ENCODE measurements around the gene TMA7. TPM values are rescaled to one million over a fixed set of nuclear protein-coding genes. Genes with fewer than 3 reads are reported as not detected.
A peak's percentile ranks its signal among the peaks of the same experiment; 100 is the strongest.

The TMA7 gene
- total RNA-seq, 1 donor from 2014 or later, result 326 TPM

GRCh38 chr3:48466386-48467109, 26.5 kb downstream of the TMA7 start:
- TF ChIP-seq, protein P1, sequence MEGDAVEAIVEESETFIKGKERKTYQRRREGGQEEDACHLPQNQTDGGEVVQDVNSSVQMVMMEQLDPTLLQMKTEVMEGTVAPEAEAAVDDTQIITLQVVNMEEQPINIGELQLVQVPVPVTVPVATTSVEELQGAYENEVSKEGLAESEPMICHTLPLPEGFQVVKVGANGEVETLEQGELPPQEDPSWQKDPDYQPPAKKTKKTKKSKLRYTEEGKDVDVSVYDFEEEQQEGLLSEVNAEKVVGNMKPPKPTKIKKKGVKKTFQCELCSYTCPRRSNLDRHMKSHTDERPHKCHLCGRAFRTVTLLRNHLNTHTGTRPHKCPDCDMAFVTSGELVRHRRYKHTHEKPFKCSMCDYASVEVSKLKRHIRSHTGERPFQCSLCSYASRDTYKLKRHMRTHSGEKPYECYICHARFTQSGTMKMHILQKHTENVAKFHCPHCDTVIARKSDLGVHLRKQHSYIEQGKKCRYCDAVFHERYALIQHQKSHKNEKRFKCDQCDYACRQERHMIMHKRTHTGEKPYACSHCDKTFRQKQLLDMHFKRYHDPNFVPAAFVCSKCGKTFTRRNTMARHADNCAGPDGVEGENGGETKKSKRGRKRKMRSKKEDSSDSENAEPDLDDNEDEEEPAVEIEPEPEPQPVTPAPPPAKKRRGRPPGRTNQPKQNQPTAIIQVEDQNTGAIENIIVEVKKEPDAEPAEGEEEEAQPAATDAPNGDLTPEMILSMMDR (IDR thresholded peaks at IDR 0.05; ENCODE audit: unreplicated experiment), result no peak
- Mint-ChIP-seq H3K27ac (ENCODE audit: unreplicated experiment) (peak overlapping the region; percentile 98), H3K36me3 (ENCODE audit: low read depth, unreplicated experiment) (peaks cover 24% of the 10 kb centered on the region), H3K27me3 (ENCODE audit: unreplicated experiment) (peaks cover 19% of the 10 kb centered on the region), H3K4me1 (ENCODE audit: unreplicated experiment) (peaks cover 27% of the 10 kb centered on the region), H3K9me3 (ENCODE audit: unreplicated experiment) (no peaks in the 10 kb centered on the region), H3K4me3 (ENCODE audit: unreplicated experiment) (no peak overlapping the region)
- no peak for DNase-seq (ENCODE audit: low spot score)

DNA sequence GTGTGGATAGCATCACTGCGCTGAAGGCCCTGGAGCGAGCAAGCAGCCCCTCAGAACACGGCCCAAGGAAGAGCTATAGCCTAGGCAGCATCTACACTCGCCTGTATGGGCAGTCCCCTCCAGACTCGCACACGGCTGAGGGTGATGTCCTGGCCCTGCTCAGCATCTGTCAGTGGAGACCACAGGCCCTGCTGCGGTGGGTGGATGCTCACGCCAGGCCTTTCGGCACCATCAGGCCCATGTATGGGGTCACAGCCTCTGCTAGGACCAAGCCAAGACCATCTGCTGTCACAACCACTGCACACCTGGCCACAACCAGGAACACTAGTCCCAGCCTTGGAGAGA, 27.0 kb downstream of the TMA7 start:
- TF ChIP-seq, protein P1 (IDR thresholded peaks at IDR 0.05; ENCODE audit: unreplicated experiment), result no peak
- H3K4me1 Mint-ChIP-seq (ENCODE audit: unreplicated experiment), result peaks cover 27% of the 10 kb centered on the region
- no peak overlapping the region for H3K4me3 Mint-ChIP-seq (ENCODE audit: unreplicated experiment)
- no peak for DNase-seq (ENCODE audit: low spot score)
- peak overlapping the region; percentile 98 for H3K27ac Mint-ChIP-seq (ENCODE audit: unreplicated experiment)
- peaks cover 24% of the 10 kb centered on the region for H3K36me3 Mint-ChIP-seq (ENCODE audit: low read depth, unreplicated experiment)
- H3K9me3 Mint-ChIP-seq (ENCODE audit: unreplicated experiment), result no peaks in the 10 kb centered on the region
- H3K27me3 Mint-ChIP-seq (ENCODE audit: unreplicated experiment), result peaks cover 19% of the 10 kb centered on the region

- H3K27me3 Mint-ChIP-seq (ENCODE audit: unreplicated experiment), result peaks cover 21% of the 10 kb centered on the region
- peak overlapping the region; percentile 98 for H3K27ac Mint-ChIP-seq (ENCODE audit: unreplicated experiment)
- TF ChIP-seq, protein P1 (IDR thresholded peaks at IDR 0.05; ENCODE audit: unreplicated experiment), result no peak
- peak overlapping the region; percentile 8 for H3K4me3 Mint-ChIP-seq (ENCODE audit: unreplicated experiment)
- H3K9me3 Mint-ChIP-seq (ENCODE audit: unreplicated experiment), result no peaks in the 10 kb centered on the region
- peaks cover 25% of the 10 kb centered on the region for H3K36me3 Mint-ChIP-seq (ENCODE audit: low read depth, unreplicated experiment)
- peaks cover 29% of the 10 kb centered on the region for H3K4me1 Mint-ChIP-seq (ENCODE audit: unreplicated experiment)
- no peak for DNase-seq (ENCODE audit: low spot score)
Measured at GRCh38 chr3:48467473-48468267, 27.6 kb downstream of the TMA7 start.

DNA sequence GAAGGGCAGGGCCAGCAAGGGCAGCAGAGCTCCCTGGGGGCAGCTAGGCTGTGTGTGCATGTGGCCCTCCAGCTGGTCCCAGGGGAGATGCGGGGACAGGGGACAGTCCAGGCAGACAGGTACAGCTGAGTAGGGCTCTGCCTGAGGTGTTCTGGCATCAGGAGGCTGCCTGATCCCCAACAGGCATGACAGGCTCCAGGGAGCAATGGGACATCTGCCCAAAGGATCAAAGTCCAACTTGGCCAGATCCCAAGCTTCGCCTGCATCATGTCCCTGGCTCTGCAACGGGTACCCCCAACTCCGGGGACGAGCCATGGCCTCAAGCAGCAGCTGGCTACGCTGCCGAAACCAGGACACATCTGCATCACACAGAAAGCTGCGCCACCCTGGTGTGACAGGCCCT, 28.3 kb downstream of the TMA7 start:
- Mint-ChIP-seq H3K27ac (ENCODE audit: unreplicated experiment) (peak overlapping the region; percentile 87), H3K4me3 (ENCODE audit: unreplicated experiment) (no peak overlapping the region), H3K9me3 (ENCODE audit: unreplicated experiment) (no peaks in the 10 kb centered on the region), H3K4me1 (ENCODE audit: unreplicated experiment) (peaks cover 34% of the 10 kb centered on the region), H3K36me3 (ENCODE audit: low read depth, unreplicated experiment) (peaks cover 29% of the 10 kb centered on the region), H3K27me3 (ENCODE audit: unreplicated experiment) (peaks cover 24% of the 10 kb centered on the region)
- no peak for DNase-seq (ENCODE audit: low spot score)
- TF ChIP-seq, protein P1 (IDR thresholded peaks at IDR 0.05; ENCODE audit: unreplicated experiment), result no peak
